ENCODE measurements around the gene TEKTIP1. TPM values are rescaled to one million over a fixed set of nuclear protein-coding genes. Genes with fewer than 3 reads are reported as not detected.
A peak's percentile ranks its signal among the peaks of the same experiment; 100 is the strongest.
"Not testable (repeated sequence)": the region's sequence is repeated elsewhere in the genome, so short reads cannot be mapped to it uniquely, and the experiment has no call there.

The TEKTIP1 gene
- total and polyA plus RNA-seq, 7 donors: 1.4 to 1.5 TPM; not detected in 5

- H3K4me3 ChIP-seq: no peak overlapping the region
- no peaks in the 10 kb centered on the region for H3K27me3 ChIP-seq
- peaks cover 0 to 49% (median 36%) of the 10 kb centered on the region in 4 donors for H3K4me1 ChIP-seq
- no peaks in the 10 kb centered on the region for H3K9me3 ChIP-seq
- H3K36me3 ChIP-seq: no peaks in the 10 kb centered on the region
- intact Hi-C loops (cut with DNase I): loop anchor here (5.0 kb wide), 1 partner anchor 39 kb away; no protein-coding TSS in a partner anchor
- TF ChIP-seq EP300 (IDR thresholded peaks at IDR 0.05) (no peak), CTCF (IDR thresholded peaks at IDR 0.05) (no peak), POLR2AphosphoS5 (IDR thresholded peaks at IDR 0.05) (no peak), POLR2A (IDR thresholded peaks at IDR 0.05) (no peak)
- WGBS, 2 donors: 26 to 72% methylated on average over 60 of the region's 60 CpGs
- peak overlapping the region; percentile 69 to 82 (median 74) for H3K27ac ChIP-seq
- DNase-seq: no peak
Measured at GRCh38 chr19:3577723-3578344, 38.9 kb downstream of the TEKTIP1 start.

GRCh38 chr19:3578390-3578789, 39.4 kb downstream of the TEKTIP1 start:
- no peak overlapping the region for H3K27ac ChIP-seq
- intact Hi-C loops (cut with DNase I): loop anchor here (5.0 kb wide), 1 partner anchor 39 kb away; no protein-coding TSS in a partner anchor
- WGBS, 2 donors: 33 to 74% methylated on average over 17 of the region's 17 CpGs
- H3K4me3 ChIP-seq: no peak overlapping the region
- no peaks in the 10 kb centered on the region for H3K36me3 ChIP-seq
- H3K27me3 ChIP-seq: no peaks in the 10 kb centered on the region
- TF ChIP-seq POLR2A (IDR thresholded peaks at IDR 0.05) (no peak), POLR2AphosphoS5 (IDR thresholded peaks at IDR 0.05) (no peak), EP300 (IDR thresholded peaks at IDR 0.05) (no peak), CTCF (IDR thresholded peaks at IDR 0.05) (no peak)
- H3K9me3 ChIP-seq: no peaks in the 10 kb centered on the region
- DNase-seq: no peak
- H3K4me1 ChIP-seq: peaks cover 0 to 46% (median 34%) of the 10 kb centered on the region in 4 donors

GRCh38 chr19:3580156-3580934, 41.4 kb downstream of the TEKTIP1 start:
- TF ChIP-seq CTCF (IDR thresholded peaks at IDR 0.05) (no peak), POLR2A (IDR thresholded peaks at IDR 0.05) (no peak), EP300 (IDR thresholded peaks at IDR 0.05) (no peak), POLR2AphosphoS5 (IDR thresholded peaks at IDR 0.05) (peak in 2 of 4 donors; percentile 16 to 42)
- peaks cover 0 to 36% (median 25%) of the 10 kb centered on the region in 4 donors for H3K4me1 ChIP-seq
- WGBS, 2 donors: 58 to 69% methylated on average over 11 of the region's 11 CpGs

GRCh38 chr19:3581792-3582191, 42.8 kb downstream of the TEKTIP1 start:
- WGBS, 2 donors: 81% methylated on average over 4 of the region's 4 CpGs
- H3K36me3 ChIP-seq; DNase-seq; H3K9me3 ChIP-seq; H3K4me3 ChIP-seq; intact Hi-C loops (cut with DNase I); H3K27ac ChIP-seq: not testable (repeated sequence)
- Histone ChIP-seq H3K4me1 (peaks cover 0 to 34% (median 25%) of the 10 kb centered on the region in 4 donors), H3K27me3 (peaks cover 16 to 26% (median 21%) of the 10 kb centered on the region in 3 donors)

More at GRCh38 chr19:3580156-3580934, 41.4 kb downstream of the TEKTIP1 start:
- Histone ChIP-seq H3K9me3 (no peaks in the 10 kb centered on the region), H3K4me3 (no peak overlapping the region), H3K36me3 (no peaks in the 10 kb centered on the region), H3K27me3 (peaks cover 3 to 11% (median 10%) of the 10 kb centered on the region in 3 donors), H3K27ac (peak overlapping the region; percentile 17 to 66 (median 53))
- no peak for DNase-seq
- intact Hi-C loops (cut with DNase I): no loop called here

- H3K9me3 ChIP-seq; DNase-seq; H3K4me3 ChIP-seq; intact Hi-C loops (cut with DNase I); H3K36me3 ChIP-seq; H3K27ac ChIP-seq: not testable (repeated sequence)
- Histone ChIP-seq H3K4me1 (peaks cover 0 to 35% (median 28%) of the 10 kb centered on the region in 4 donors), H3K27me3 (peaks cover 16 to 27% (median 21%) of the 10 kb centered on the region in 3 donors)
- 70 to 89% methylated on average over 15 of the region's 15 CpGs for WGBS, 2 donors
Measured at GRCh38 chr19:3584036-3584802, 45.2 kb downstream of the TEKTIP1 start.
